HL-60 (cell line): ENCODE measurements around the gene BRD4.

Experiments used
- DNase-seq, 2 experiments: peaks; one replicate each; pipeline ENCODE4 v3.0.0-alpha.2; 2010 to 2020; ENCODE audit warnings: low read depth in 1 of 2, low spot score in 1 of 2
- H3K27ac ChIP-seq: fragments of 250-450 bp; sonication (Bioruptor Pico); replicated peaks from 2 replicates; pipeline ENCODE4 v1.5.1; 2020; ENCODE audit warnings: mild to moderate bottlenecking, moderate library complexity
- H3K27me3 ChIP-seq: fragments of 250-450 bp; sonication (Bioruptor Pico); 2 replicates; pipeline ENCODE4 v1.5.1; 2021; ENCODE audit warnings: mild to moderate bottlenecking, moderate library complexity; ENCODE audit not compliant: insufficient read depth, poor library complexity, severe bottlenecking
- H3K4me3 ChIP-seq: replicated peaks from 2 replicates; pipeline ENCODE4 v1.5.1; 2011; ENCODE audit warnings: mild to moderate bottlenecking, control low read depth, low read length; ENCODE audit not compliant: insufficient read depth
- GABPA ChIP-seq: IDR thresholded peaks from 2 replicates; pipeline ENCODE4 v1.6.1; 2012; ENCODE audit warnings: low read depth
- POLR2AphosphoS5 ChIP-seq: IDR thresholded peaks from 2 replicates; pipeline ENCODE4 v1.6.1; 2012; ENCODE audit warnings: low read depth
- SPI1 ChIP-seq: IDR thresholded peaks from 2 replicates; pipeline ENCODE4 v1.6.1; 2012; ENCODE audit warnings: low read depth, mild to moderate bottlenecking, borderline replicate concordance
- TF ChIP-seq, protein P1 (sequence below): IDR thresholded peaks from 2 replicates; pipeline ENCODE4 v1.6.1; 2012; ENCODE audit warnings: low read depth; ENCODE audit not compliant: insufficient replicate concordance
- TF ChIP-seq, protein P2 (sequence below): IDR thresholded peaks from one replicate; pipeline ENCODE4 v1.5.1; 2011; ENCODE audit warnings: low read length, control low read depth, inconsistent platforms; ENCODE audit not compliant: insufficient read depth

BRD4 gene

DNA sequence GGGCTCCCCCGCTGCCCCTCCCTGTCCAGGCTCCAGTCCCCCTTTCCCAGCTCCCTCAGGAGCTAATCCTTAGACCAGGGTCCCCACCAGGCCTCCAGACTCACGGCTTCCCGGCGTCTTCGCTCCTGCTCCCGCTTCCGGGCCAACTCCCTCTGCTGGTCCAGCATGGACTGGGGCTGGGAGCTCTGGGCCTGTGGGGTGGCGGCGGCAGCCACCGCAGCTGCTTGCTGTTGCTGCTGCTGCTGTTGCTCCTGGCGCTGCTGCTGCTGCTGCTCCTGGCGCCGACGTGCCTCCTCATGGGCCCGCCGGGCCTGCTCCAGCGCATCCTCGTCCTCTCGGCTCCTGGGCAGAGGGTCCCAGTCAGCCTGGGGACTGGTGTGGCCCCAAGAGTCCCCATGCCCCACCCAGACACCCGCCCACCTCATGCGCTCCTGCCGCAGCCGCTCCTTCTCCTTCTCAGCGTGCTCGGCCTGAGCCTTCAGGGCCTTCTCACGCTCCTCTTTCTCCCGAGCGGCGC is 93.6 kb downstream of the BRD4 start:
- no peak for DNase-seq
- TF ChIP-seq, protein P1, sequence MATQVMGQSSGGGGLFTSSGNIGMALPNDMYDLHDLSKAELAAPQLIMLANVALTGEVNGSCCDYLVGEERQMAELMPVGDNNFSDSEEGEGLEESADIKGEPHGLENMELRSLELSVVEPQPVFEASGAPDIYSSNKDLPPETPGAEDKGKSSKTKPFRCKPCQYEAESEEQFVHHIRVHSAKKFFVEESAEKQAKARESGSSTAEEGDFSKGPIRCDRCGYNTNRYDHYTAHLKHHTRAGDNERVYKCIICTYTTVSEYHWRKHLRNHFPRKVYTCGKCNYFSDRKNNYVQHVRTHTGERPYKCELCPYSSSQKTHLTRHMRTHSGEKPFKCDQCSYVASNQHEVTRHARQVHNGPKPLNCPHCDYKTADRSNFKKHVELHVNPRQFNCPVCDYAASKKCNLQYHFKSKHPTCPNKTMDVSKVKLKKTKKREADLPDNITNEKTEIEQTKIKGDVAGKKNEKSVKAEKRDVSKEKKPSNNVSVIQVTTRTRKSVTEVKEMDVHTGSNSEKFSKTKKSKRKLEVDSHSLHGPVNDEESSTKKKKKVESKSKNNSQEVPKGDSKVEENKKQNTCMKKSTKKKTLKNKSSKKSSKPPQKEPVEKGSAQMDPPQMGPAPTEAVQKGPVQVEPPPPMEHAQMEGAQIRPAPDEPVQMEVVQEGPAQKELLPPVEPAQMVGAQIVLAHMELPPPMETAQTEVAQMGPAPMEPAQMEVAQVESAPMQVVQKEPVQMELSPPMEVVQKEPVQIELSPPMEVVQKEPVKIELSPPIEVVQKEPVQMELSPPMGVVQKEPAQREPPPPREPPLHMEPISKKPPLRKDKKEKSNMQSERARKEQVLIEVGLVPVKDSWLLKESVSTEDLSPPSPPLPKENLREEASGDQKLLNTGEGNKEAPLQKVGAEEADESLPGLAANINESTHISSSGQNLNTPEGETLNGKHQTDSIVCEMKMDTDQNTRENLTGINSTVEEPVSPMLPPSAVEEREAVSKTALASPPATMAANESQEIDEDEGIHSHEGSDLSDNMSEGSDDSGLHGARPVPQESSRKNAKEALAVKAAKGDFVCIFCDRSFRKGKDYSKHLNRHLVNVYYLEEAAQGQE, result no peak
- TF ChIP-seq POLR2AphosphoS5, result no peak
- no peak for TF ChIP-seq SPI1
- TF ChIP-seq, protein P2, sequence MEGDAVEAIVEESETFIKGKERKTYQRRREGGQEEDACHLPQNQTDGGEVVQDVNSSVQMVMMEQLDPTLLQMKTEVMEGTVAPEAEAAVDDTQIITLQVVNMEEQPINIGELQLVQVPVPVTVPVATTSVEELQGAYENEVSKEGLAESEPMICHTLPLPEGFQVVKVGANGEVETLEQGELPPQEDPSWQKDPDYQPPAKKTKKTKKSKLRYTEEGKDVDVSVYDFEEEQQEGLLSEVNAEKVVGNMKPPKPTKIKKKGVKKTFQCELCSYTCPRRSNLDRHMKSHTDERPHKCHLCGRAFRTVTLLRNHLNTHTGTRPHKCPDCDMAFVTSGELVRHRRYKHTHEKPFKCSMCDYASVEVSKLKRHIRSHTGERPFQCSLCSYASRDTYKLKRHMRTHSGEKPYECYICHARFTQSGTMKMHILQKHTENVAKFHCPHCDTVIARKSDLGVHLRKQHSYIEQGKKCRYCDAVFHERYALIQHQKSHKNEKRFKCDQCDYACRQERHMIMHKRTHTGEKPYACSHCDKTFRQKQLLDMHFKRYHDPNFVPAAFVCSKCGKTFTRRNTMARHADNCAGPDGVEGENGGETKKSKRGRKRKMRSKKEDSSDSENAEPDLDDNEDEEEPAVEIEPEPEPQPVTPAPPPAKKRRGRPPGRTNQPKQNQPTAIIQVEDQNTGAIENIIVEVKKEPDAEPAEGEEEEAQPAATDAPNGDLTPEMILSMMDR, result no peak
- TF ChIP-seq GABPA, result no peak
- Histone ChIP-seq H3K4me3 (no peak overlapping the region), H3K27ac (no peak overlapping the region), H3K27me3 (no peaks in the 10 kb centered on the region)

DNA sequence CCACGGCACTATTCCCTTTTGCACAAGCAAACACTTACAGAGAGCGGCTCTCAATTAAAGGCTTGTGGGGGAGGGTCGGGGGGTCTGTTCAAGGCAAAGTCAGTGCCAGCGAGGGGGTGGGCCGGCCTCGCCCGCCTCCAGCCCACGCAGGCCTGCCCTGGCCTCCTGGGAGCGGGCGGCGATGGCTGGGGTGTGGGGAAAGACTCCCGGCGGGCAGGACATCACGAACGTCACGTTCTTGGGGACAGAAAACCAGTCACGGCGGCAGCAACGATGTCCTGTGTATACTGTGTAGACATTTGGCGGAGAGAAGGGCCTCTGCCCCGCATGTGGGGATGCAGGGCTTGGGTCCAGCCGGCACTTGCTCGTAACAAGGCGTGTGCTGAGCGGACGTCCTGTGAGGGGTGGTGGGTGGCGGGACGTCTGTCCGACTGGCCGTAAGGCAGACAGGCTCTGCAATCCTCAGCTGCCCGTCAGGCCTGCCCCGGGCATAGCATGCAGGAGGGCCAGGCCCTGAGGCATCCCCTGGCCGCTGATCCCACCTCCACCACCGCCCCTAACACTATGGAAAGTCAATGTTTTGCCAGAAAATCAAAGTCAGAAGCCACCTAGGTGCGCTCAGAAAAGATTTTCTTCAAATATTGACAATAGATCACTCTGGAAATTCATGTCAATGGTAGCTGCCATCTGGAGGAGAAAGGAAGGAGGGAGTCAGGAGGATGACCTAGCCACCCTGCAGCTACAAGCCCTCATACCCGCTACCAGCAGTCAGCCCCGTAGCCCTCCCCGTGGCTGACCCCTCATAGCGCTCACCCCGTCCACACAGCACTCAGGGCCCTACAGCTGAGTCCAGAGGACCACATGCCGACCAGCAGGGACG is 94.3 kb downstream of the BRD4 start:
- no peak for DNase-seq
- no peak overlapping the region for H3K27ac ChIP-seq
- no peak overlapping the region for H3K4me3 ChIP-seq
- TF ChIP-seq POLR2AphosphoS5 (no peak), GABPA (no peak), SPI1 (no peak)
- TF ChIP-seq, protein P2, result no peak
- TF ChIP-seq, protein P1, result no peak
- no peaks in the 10 kb centered on the region for H3K27me3 ChIP-seq

DNA sequence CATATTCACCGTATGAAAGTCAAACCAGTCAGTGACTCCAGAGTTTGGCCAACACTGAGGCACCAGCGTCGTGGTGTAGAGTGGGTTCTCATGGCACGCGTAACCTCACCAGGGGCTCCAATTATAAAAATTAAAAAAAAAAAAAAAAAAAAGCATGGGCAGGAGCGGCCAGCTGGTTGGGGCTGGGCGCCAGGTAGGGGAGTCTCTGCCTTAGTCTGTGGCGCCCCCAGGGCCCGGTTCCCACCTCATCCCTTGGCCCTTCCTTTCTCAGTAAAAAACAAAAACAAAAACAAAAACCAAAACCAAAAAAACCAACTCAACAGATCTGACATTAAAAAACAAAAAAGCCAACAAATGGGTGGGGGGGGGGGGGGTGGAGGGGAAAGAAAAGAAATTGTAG is 95.5 kb downstream of the BRD4 start:
- TF ChIP-seq, protein P2, result no peak
- TF ChIP-seq, protein P1, result no peak
- TF ChIP-seq SPI1, result no peak
- TF ChIP-seq GABPA, result no peak
- no peak for TF ChIP-seq POLR2AphosphoS5
- Histone ChIP-seq H3K4me3 (no peak overlapping the region), H3K27me3 (peaks cover 7% of the 10 kb centered on the region), H3K27ac (no peak overlapping the region)
- no peak for DNase-seq
